Loucy (cell line): ENCODE data around the gene PTPN5.

Experiments used
- CTCF ChIP-seq: fragments of 200-600 bp; sonication (generic); conservative IDR thresholded peaks from 2 replicates; pipeline ENCODE4 v1.5.1; 2014; ENCODE audit warnings: mild to moderate bottlenecking, antibody characterized with exemption, low read length
- EZH2phosphoT487 ChIP-seq: fragments of 200-600 bp; IDR thresholded peaks from 2 replicates; pipeline ENCODE4 v1.6.1; 2018; ENCODE audit warnings: antibody characterized with exemption, mild to moderate bottlenecking, moderate library complexity, borderline replicate concordance

GRCh38 chr11:18768978-18769377 is 22.6 kb downstream of the PTPN5 start:
- TF ChIP-seq CTCF (no peak), EZH2phosphoT487 (no peak)
